Measurements from ENCODE around the gene CPLX3. TPM values are rescaled to one million over a fixed set of nuclear protein-coding genes. Genes with fewer than 3 reads are reported as not detected.

The CPLX3 gene
- total RNA-seq, 1 donor from 2014 or later: 1.2 TPM

GRCh38 chr15:74823324-74823723 is 3.1 kb upstream of the CPLX3 start:
- H3K36me3 ChIP-seq: no peaks in the 10 kb centered on the region
- H3K27ac ChIP-seq (replicated peaks): no peak overlapping the region
- no peak overlapping the region for H3K4me3 ChIP-seq
- H3K27me3 ChIP-seq (ENCODE audit: low read depth): peaks cover 40% of the 10 kb centered on the region
- no peaks in the 10 kb centered on the region for H3K9me3 ChIP-seq (replicated peaks)
- intact Hi-C loops (cut with micrococcal nuclease): no loop called here
- DNase-seq: no peak
- TF ChIP-seq CTCF (IDR thresholded peaks at IDR 0.05; ENCODE audit: borderline replicate concordance): no peak
- H3K4me1 ChIP-seq: peaks cover 6% of the 10 kb centered on the region

- peaks cover 47% of the 10 kb centered on the region for H3K27me3 ChIP-seq (ENCODE audit: low read depth)
- no peak for TF ChIP-seq CTCF (IDR thresholded peaks at IDR 0.05; ENCODE audit: borderline replicate concordance)
- intact Hi-C loops (cut with micrococcal nuclease): no loop called here
- no peak overlapping the region for H3K4me3 ChIP-seq
- DNase-seq: no peak
- peaks cover 6% of the 10 kb centered on the region for H3K4me1 ChIP-seq
- no peaks in the 10 kb centered on the region for H3K9me3 ChIP-seq (replicated peaks)
- no peaks in the 10 kb centered on the region for H3K36me3 ChIP-seq
- H3K27ac ChIP-seq (replicated peaks): no peak overlapping the region
Observed at GRCh38 chr15:74824976-74825375, 1.5 kb upstream of the CPLX3 start.

GRCh38 chr15:74825866-74826265 is 561 bp upstream of the CPLX3 start:
- DNase-seq: no peak
- H3K9me3 ChIP-seq (replicated peaks): no peaks in the 10 kb centered on the region
- no peak for TF ChIP-seq CTCF (IDR thresholded peaks at IDR 0.05; ENCODE audit: borderline replicate concordance)
- no peak overlapping the region for H3K4me3 ChIP-seq
- H3K27me3 ChIP-seq (ENCODE audit: low read depth): peaks cover 47% of the 10 kb centered on the region
- no peak overlapping the region for H3K27ac ChIP-seq (replicated peaks)
- H3K36me3 ChIP-seq: no peaks in the 10 kb centered on the region
- intact Hi-C loops (cut with micrococcal nuclease): no loop called here
- peaks cover 10% of the 10 kb centered on the region for H3K4me1 ChIP-seq

GRCh38 chr15:74826921-74827320 is 494 bp downstream of the CPLX3 start:
- intact Hi-C loops (cut with micrococcal nuclease): no loop called here
- Histone ChIP-seq H3K36me3 (no peaks in the 10 kb centered on the region), H3K9me3 (replicated peaks) (no peaks in the 10 kb centered on the region), H3K4me1 (peaks cover 20% of the 10 kb centered on the region), H3K27me3 (ENCODE audit: low read depth) (peaks cover 47% of the 10 kb centered on the region), H3K27ac (replicated peaks) (no peak overlapping the region), H3K4me3 (no peak overlapping the region)
- no peak for TF ChIP-seq CTCF (IDR thresholded peaks at IDR 0.05; ENCODE audit: borderline replicate concordance)
- no peak for DNase-seq

GRCh38 chr15:74827614-74828013 is 1.2 kb downstream of the CPLX3 start:
- Histone ChIP-seq H3K27ac (replicated peaks) (no peak overlapping the region), H3K36me3 (no peaks in the 10 kb centered on the region), H3K4me3 (no peak overlapping the region), H3K9me3 (replicated peaks) (no peaks in the 10 kb centered on the region), H3K4me1 (peaks cover 24% of the 10 kb centered on the region), H3K27me3 (ENCODE audit: low read depth) (peaks cover 47% of the 10 kb centered on the region)
- no peak for DNase-seq
- intact Hi-C loops (cut with micrococcal nuclease): no loop called here
- TF ChIP-seq CTCF (IDR thresholded peaks at IDR 0.05; ENCODE audit: borderline replicate concordance): no peak

GRCh38 chr15:74828835-74829234 is 2.4 kb downstream of the CPLX3 start:
- Histone ChIP-seq H3K4me1 (peaks cover 24% of the 10 kb centered on the region), H3K27me3 (ENCODE audit: low read depth) (peaks cover 47% of the 10 kb centered on the region), H3K4me3 (no peak overlapping the region), H3K36me3 (no peaks in the 10 kb centered on the region), H3K9me3 (replicated peaks) (no peaks in the 10 kb centered on the region), H3K27ac (replicated peaks) (no peak overlapping the region)
- DNase-seq: no peak
- intact Hi-C loops (cut with micrococcal nuclease): no loop called here
- no peak for TF ChIP-seq CTCF (IDR thresholded peaks at IDR 0.05; ENCODE audit: borderline replicate concordance)

All from left ventricle myocardium inferior (tissue), 1 donor.